Activated CD4-positive, alpha-beta T cell treated with anti-CD3 and anti-CD28 coated beads for 1 hour (primary cell): ENCODE data around the gene PHKG1.
"Not testable (repeated sequence)": the region's sequence is repeated elsewhere in the genome, so short reads cannot be mapped to it uniquely, and the experiment has no call there.

Experiments
- DNase-seq: peaks from one replicate; pipeline ENCODE4 v3.0.0-alpha.2; 2020

The PHKG1 gene

DNA sequence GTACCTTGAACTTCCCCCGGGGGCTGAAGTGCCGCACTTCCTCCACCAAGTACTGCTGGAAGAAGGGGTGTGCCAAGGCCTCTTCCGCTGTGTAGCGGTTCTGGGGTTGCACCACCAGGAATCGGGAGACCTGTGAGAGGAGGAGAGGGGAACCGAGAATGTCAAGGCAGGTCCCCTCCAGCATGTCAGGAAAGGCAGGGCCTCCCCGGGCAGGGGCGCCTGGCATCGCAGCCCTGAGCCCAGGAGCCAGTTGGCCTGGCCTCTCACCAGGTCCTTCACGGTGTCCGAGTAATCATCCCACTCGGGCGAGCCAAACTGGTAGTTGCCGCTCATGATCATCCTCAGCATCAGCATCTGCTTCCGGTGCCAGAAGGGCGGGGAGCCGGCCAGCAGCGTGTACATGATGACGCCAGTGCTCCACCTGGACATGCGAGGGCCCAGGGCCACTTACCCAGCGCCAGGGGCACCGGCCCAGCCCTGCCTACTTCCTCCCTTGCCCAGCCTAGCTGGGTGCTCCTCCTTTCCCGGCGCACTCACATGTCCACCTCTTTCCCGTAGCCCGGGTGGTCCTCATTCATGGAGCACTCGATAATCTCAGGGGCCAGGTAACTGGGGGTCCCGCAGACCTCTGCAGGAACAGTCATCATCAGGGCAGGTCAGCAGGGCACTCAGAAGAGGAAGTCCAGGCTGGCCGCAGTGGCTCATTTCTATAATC, 11.0 kb downstream of the PHKG1 start:
- no peak for DNase-seq

DNA sequence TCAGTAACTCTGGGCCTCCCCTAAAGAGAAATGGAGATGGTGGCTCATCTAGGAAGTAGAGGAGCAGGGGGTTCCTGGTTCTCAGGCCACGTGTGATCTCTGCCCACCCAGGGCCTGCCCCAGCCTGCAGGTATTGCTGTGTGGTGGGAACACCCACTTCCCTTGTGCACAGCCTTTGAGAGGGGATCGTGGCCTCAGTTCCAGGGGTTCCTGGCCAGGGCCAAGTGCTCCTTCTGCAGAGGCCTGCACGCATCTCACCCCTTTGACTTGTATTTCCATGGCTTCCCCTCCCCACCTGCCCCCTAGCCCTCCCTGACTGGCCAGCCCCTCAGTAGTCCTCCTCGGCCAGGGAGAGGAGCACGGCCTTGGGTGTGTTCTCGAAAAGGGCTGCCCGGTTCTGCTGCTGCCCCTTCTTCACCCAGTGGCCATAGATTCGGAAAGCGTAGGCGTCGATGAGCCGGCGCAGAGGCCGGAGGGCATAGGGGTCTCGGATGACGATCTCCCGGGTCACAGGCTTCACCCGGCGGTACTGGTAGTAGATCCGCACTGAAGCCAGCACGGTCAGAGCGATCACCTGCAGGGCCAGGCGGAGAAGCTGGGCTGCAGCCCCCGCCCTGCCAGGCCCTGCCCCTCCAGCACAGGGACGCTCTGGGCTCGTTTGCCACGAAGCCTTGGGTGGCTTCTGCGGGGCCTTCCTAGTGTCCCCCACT, 11.9 kb downstream of the PHKG1 start:
- not testable (repeated sequence) for DNase-seq

DNA sequence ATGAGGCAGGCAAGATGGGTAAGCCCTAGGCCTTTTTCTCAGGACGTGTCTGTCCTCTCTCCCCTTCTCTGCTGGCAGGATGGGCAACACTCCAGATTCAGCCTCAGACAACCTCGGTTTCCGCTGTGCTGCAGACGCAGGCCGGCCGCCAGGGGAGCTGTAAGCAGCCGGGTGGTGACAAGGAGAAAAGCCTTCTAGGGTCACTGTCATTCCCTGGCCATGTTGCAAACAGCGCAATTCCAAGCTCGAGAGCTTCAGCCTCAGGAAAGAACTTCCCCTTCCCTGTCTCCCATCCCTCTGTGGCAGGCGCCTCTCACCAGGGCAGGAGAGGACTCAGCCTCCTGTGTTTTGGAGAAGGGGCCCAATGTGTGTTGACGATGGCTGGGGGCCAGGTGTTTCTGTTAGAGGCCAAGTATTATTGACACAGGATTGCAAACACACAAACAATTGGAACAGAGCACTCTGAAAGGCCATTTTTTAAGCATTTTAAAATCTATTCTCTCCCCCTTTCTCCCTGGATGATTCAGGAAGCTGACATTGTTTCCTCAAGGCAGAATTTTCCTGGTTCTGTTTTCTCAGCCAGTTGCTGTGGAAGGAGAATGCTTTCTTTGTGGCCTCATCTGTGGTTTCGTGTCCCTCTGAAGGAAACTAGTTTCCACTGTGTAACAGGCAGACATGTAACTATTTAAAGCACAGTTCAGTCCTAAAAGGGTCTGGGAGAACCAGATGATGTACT, 13.1 kb downstream of the PHKG1 start:
- no peak for DNase-seq

DNA sequence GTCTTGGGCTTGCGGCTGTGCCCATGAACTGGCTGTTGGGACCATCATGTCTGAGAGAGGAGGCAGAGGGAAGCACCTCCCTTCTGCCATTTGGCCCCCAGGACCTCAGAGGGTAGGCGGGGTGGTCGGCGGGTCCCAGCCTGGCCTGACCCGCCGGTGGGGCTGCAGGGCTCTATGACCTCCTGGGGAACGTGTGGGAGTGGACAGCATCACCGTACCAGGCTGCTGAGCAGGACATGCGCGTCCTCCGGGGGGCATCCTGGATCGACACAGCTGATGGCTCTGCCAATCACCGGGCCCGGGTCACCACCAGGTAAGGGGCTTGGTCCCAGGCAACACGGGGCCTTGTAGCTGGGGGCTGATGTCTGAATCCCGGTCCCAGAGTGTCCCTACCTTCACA, 14.6 kb downstream of the PHKG1 start:
- DNase-seq: no peak

DNA sequence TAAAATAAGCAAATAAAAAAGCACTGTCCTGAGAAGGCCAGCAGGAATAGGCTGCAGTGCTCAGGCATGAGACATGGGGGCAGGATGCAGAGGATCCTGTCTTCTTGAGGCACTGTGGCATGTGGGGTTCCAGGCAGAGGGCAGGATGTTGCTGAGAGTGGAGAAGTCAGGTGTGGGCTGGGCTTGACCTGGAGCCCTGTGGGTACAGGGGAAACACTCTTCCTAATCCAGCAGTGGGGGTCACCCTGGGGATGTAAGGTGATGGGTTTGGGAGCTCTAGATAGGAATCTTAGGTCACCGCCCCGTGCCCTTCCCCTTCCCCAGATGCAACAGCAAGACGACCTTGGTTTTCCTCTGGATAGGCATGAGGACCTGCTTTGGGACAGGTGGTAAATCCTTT, 15.1 kb downstream of the PHKG1 start:
- no peak for DNase-seq

DNA sequence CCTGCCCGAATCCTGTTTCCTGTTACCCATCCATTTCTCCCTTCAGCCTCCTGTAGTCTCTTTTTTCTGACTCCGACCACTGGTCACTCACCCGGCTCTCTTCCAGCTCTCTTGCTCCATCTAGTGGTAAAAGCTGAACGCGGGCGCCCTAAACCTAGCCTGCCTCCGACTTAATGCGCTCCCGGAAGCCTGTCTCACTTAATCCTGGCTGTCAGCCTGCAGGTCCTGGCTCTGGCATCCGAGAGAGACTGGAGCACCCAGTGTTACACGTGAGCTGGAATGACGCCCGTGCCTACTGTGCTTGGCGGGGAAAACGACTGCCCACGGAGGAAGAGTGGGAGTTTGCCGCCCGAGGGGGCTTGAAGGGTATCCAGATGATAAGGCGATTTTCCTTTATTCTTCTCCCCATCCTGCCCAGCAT, 18.4 kb downstream of the PHKG1 start:
- DNase-seq: peak; percentile 46

DNA sequence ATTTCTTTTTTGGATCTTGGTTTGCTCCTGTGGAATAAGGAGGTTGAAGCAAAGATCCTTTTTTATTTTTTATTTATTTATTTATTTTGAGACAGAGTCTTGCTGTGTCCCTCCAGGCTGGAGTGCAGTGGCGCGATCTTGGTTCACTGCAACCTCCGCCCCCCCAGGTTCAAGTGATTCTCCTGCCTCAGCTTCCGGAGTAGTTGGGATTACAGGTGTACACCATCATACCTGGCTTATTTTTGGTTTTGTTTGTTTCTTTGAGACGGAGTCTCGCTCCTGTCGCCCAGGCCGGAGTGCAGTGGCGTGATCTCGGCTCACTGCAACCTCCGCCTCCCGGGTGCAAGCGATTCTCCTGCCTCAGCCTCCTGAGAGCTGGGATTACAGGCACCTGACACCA, 26.4 kb downstream of the PHKG1 start:
- DNase-seq: not testable (repeated sequence)

DNA sequence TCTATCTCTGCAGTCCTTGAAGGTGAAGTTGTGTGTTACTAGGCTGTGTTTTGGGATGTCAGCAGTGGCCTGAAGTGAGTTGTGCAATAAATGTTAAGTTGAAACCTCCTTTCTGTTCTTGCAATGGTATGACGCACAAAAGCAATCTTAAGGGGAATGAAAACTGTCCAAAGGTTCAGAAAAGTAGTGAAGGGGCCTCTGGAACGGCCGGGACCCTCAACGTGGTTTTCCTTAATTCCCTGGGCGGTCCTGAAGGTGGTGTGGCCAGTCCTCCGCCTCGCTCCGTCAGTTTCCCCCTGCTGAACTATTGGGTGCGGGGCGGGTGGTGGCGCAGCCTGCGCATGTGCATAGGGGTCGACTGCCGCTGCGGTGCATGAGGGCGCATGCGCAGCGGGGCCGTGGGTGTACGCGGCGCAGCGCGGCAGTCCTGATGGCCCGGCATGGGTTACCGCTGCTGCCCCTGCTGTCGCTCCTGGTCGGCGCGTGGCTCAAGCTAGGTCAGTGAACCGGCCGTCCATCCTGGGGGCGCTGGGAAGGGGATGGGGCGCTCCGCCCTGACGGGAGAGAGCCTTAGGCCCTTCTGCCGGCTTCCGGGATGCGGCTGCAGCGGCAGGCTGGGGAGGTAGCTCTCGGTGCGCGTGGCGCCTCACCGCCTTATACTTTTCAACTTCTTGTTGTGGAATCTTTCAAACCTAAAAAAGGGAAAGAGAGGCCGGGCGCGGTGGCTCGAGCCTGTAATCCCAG, 28.7 kb downstream of the PHKG1 start, which contains the start of gene SUMF2:
SUMF2 (plus strand) TSS at position 405 of the 744 bp plus-strand sequence; CDS start at position 431, 26 bp downstream.
- DNase-seq: peak; percentile 86

DNA sequence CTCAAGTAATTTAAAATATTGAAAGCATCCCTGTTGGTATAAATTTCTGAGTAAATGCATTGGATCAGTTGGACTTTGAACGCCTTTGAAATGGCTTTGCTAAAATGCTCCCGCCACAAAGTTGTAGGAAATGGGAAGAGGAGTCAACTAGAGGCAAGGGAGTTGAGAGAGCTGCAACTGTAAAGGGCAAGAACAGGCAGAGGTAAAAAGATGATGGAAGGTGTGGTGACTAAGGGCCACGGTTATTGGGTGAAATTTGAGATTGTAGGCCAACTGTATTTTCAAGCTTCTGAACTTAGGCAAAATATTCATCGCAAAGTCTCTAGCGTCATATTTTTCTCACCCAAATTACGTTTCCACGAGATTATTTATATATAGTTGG, 29.3 kb downstream of the PHKG1 start:
- no peak for DNase-seq

DNA sequence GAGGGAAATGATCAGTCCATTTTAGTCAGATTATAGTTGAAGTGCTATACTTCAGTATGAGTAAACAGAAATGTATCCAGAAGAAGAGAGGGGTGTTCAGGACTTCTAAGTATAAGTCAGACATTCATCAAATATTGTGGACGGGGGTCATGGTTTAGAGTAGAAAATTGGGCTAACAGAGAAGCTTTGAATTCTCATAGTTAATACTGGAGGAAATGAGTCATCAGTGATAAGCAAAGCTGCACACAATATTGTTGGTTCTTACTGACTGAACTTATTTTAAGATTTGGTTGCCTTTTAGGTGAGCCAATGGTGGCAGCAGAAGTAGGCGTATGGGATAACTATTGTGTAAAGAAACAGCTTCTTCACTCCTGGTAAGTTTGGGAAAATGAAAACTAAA, 30.4 kb downstream of the PHKG1 start:
- no peak for DNase-seq

DNA sequence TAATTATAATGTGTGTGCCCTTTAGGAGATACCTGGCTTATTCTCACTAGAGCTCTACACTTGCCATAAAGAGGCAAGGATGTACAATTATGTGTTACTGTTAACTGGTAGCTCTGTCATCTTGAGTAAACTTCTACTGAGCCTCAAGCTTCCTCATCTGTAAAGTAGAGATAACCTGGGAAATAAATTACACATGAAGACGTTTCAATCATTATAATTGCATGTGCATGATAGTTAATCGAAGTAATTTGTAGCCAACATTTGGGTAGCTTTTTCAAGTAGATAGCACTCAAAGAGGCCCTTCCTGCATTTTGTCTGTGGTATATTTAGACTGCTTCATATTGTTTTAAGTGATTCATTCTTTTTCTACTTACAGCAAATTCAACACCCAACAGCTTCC, 38.8 kb downstream of the PHKG1 start:
- DNase-seq: no peak

DNA sequence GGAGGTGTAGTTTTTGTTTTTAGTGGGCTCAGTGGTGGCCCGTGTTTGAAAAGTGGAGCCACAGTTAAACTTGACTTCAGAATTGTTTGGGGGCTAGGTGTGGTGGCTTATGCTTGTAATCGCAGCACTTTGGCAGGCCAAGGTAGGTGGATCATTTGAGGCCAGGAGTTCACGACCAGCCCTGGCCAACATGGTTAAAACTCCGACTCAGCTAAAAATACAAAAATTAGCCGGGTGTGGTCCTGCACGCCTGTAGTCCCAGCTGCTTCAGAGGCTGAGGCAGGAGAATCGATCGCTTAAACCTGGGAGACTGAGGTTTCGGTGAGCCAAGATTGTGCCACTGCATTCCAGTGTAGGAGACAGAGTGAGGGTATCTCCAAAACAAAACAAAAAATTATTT, 39.4 kb downstream of the PHKG1 start:
- DNase-seq: no peak

DNA sequence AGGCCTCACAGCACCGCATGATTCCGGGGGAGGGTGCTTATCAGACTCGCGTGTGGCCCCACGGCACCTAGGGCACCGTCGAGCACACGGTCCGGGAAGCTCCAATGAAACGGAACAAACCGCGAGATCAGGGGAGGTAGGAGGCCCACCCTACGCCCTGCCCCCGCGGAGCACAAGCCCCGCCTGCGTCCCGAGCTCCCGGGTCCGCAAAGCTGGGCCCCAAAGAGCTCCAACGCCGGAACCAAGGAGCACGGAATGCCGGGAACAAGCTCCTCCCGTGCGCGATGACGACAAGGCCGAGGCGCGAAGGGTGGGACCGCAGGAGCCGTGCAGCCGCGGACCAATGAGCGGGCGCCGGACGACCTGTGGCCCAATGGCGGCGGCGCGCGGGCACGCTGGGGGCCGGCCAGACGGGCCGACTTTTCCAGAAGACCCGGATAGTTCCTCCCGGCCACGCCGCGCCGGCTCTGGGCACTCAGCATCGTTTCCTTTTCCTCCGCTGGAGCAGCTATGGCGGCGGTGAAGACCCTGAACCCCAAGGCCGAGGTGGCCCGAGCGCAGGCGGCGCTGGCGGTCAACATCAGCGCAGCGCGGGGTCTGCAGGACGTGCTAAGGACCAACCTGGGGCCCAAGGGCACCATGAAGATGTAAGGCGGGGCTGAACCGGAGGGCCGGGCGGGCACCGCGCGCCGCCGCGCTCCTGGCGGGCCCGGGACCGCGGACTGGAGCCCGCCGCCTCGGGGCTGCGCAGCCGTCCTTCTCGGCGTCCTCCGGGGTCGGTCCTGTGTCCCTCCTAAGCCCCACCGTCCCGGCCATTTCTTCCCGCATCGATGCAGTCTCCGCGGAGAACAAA, 41.2 kb downstream of the PHKG1 start, which contains the start of the genes CCT6A and PSPH:
CCT6A (plus strand) TSS at position 427 of the 853 bp plus-strand sequence; CDS start at position 511, 84 bp downstream.
PSPH (minus strand) TSS at position 106 of the 853 bp plus-strand sequence. CDS start 30,232 bp downstream, outside the sequence.
- DNase-seq: peak; percentile 76

DNA sequence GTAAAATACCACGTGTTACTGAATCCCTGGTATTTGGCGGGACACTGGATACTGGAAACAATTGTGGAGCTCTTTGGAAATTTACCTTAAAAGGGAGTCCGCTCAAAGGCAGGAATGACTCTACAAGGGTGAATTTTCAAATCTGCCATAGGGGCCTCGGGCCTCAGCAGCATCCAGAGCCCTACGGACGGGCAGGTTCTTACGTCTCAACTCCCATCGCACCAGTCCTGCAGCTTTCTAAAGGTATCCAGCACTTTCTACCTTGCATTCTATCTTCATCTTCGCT, 41.8 kb downstream of the PHKG1 start:
- no peak for DNase-seq

DNA sequence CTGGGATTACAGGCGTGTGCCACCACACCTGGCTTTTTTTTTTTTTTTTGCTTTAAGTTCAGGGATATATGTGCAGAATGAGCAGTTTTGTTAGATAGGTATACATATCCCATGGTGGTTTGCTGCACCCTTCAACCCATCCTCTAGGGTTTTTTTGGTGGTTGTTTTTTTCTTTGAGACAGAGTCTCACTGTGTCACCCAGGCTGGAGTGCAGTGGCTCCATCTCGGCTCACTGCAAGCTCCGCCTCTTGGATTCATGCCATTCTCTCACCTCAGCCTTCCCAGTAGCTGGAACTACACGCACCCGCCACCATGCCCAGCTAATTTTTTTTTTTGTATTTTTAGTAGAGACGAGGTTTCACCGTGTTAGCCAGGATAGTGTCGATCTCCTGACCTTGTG, 44.0 kb downstream of the PHKG1 start:
- not testable (repeated sequence) for DNase-seq

DNA sequence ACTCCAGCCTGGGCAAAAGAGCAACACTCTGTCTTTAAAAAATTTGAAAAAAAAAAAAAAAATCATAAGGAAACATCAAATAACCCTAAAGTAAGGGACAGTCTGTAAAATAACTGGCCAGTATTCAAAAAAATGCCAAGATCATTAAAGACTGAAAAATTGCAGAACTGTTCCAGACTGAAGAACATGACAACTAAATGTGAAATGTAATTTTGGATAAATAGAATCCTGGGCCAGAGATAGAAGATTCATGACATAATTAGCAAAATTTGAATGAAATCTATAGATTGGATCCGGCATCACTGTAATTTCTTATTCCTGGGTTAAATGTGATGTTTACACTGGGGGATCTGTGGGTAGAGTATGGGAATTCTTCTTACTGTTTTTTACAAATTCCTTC, 44.5 kb downstream of the PHKG1 start:
- DNase-seq: no peak

DNA sequence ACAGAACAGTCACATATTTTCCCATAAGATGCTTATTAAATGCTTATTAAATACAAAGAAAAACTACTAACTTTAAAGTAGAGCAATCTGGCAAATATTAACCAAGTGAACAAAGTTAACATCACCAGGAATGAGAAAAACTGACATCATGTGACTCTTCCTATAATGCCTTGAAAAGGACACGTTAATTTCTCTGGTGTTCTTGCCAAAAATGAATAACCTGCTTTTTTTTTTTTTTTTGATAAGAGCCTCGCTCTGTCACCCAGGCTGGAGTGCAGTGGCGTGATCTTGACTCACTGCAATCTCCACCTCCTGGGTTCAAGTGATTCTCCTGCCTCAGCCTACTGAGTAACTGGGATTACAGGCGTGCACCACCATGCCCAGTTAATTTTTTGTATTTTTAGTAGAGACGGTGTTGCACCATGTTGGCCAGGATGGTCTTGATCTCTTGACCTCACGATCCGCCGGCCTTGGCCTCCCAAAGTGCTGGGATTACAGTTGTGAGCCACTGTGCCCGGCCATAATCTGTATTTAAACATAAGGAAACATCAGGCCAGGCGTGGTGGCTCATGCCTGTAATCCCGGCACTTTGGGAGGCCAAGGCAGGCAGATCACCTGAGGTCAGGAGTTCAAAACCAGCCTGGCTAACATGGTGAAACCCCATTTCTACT, 45.2 kb downstream of the PHKG1 start:
- DNase-seq: not testable (repeated sequence)

DNA sequence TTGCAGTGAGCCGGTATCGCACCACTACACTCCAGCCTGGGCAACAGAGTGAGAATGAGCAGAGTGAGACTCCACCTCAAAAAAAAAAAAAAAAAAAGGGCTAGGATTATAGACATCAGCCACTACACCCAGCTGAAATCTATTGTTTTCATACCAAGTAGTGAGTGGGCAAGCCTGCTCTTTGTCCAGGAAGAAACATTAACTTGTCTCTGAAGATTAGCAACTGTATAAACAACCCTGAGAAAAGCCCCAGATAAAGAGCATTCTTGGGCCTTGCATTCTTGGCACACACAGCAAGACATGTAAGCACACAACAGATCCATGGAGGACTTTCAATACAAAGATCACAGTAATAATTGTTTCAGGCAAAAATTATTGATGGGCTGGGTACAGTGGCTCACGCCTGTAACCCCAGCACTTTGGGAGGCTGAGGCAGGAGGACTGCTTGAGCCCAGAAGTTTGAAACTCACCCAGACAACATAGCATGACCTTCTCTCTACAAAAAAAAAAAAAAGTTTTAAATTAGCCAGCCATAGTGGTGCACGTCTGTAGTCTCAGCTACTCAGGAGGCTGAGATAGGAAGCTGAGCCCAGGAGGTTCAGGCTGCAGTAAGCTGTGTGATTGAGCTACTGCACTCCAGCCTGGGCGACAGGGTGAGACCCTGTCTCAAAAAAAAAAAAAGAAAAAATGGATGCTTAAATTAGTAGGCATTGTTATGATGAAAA, 45.9 kb downstream of the PHKG1 start:
- DNase-seq: no peak

DNA sequence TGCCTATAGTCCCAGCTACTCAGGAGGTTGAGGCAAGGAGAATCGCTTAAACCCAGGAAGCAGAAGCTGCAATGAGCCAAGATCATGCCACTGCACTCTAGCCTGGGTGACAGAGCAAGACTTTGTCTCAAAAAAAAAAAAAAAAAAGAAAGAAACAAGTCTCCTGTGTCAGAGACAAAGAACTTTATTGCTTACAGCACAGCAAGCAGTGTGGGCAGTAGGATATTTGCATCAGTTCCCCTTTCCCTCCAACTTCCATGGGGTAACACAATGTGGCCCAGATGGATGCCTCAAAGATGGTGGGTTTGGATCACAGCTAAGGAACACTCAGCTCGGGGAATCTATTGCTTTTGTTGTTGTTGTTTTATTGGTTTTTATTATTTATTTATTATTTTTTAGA, 47.0 kb downstream of the PHKG1 start:
- not testable (repeated sequence) for DNase-seq

DNA sequence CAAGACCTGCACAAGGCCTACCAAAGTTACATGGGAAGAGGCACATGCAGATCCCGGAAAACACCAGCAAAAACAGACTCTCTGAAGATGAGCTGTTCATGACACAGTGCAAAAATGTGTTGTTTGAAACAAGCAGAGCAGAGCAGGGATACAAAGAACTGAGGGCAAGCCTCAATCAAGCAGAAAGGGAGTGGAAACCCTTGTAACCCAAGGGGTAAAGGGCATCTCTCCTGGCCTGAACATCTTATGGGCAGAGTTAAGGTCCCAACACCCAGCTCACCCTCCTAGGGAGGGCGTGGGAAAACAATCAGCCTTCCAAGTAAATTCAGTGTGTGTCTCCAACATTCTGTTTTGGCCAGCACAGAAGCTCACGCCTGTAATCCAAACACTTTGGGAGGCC, 52.0 kb downstream of the PHKG1 start:
- DNase-seq: no peak
